GM12892 (cell line): ENCODE data around the gene CSRP1.

ENCODE experiments used
- DNase-seq: peaks from one replicate; pipeline ENCODE4 v3.0.0; 2011; ENCODE audit not compliant: insufficient read length
- FAIRE-seq: peaks from 2 replicates; lab custom pipeline; 2011; peaks lifted over from hg19 to GRCh38; lab: Jason Lieb, UNC
- POLR2A ChIP-seq: IDR thresholded peaks from 2 replicates; pipeline ENCODE4 v1.6.1; 2011; ENCODE audit warnings: low read depth, low read length, control low read depth
- POLR2AphosphoS5 ChIP-seq: IDR thresholded peaks from 2 replicates; pipeline ENCODE4 v1.6.1; 2011; ENCODE audit warnings: low read depth, low read length, control low read depth
- TAF1 ChIP-seq: IDR thresholded peaks from 2 replicates; pipeline ENCODE4 v1.6.1; 2011; ENCODE audit warnings: low read depth, mild to moderate bottlenecking, control low read depth, low read length, borderline replicate concordance

Gene CSRP1

GRCh38 chr1:201461645-201462441, 45.1 kb downstream of the CSRP1 start:
- TF ChIP-seq TAF1 (no peak), POLR2AphosphoS5 (no peak), POLR2A (no peak)
- FAIRE-seq (no peak), DNase-seq (no peak)

GRCh38 chr1:201460814-201461644, 45.9 kb downstream of the CSRP1 start:
- DNase-seq (no peak), FAIRE-seq (no peak)
- TF ChIP-seq POLR2A, result no peak
- no peak for TF ChIP-seq POLR2AphosphoS5
- no peak for TF ChIP-seq TAF1

GRCh38 chr1:201459775-201460174, 47.1 kb downstream of the CSRP1 start:
- FAIRE-seq (no peak), DNase-seq (no peak)
- TF ChIP-seq TAF1, result no peak
- TF ChIP-seq POLR2AphosphoS5, result no peak
- no peak for TF ChIP-seq POLR2A

GRCh38 chr1:201459052-201459451, 47.9 kb downstream of the CSRP1 start:
- no peak for TF ChIP-seq POLR2AphosphoS5
- no peak for TF ChIP-seq POLR2A
- no peak for TF ChIP-seq TAF1
- DNase-seq (no peak), FAIRE-seq (no peak)

- no peak for FAIRE-seq
- TF ChIP-seq POLR2A, result no peak
- no peak for TF ChIP-seq TAF1
- no peak for TF ChIP-seq POLR2AphosphoS5
- no peak for DNase-seq
These were observed 49.4 kb downstream of the CSRP1 start for GRCh38 chr1:201457508-201457960.

- no peak for FAIRE-seq
- TF ChIP-seq TAF1, result no peak
- TF ChIP-seq POLR2A, result no peak
- TF ChIP-seq POLR2AphosphoS5, result no peak
- DNase-seq, result no peak
These were observed 50.2 kb downstream of the CSRP1 start for GRCh38 chr1:201456499-201457309.

GRCh38 chr1:201455098-201455497, 51.8 kb downstream of the CSRP1 start:
- FAIRE-seq, result no peak
- no peak for DNase-seq
- TF ChIP-seq TAF1, result no peak
- TF ChIP-seq POLR2AphosphoS5, result no peak
- TF ChIP-seq POLR2A, result no peak

GRCh38 chr1:201454608-201455007, 52.3 kb downstream of the CSRP1 start:
- no peak for DNase-seq
- TF ChIP-seq TAF1 (no peak), POLR2AphosphoS5 (no peak), POLR2A (no peak)
- FAIRE-seq, result no peak

- no peak for TF ChIP-seq POLR2AphosphoS5
- no peak for TF ChIP-seq TAF1
- TF ChIP-seq POLR2A, result no peak
- DNase-seq (no peak), FAIRE-seq (no peak)
These were observed 54.1 kb downstream of the CSRP1 start for GRCh38 chr1:201452866-201453265.

GRCh38 chr1:201450721-201451291, 56.1 kb downstream of the CSRP1 start:
- FAIRE-seq (no peak), DNase-seq (no peak)
- TF ChIP-seq POLR2A, result no peak
- TF ChIP-seq TAF1, result no peak
- no peak for TF ChIP-seq POLR2AphosphoS5
